Measurements from ENCODE around the gene KIAA1217.
A peak's percentile ranks its signal among the peaks of the same experiment; 100 is the strongest.

Gene KIAA1217

DNA sequence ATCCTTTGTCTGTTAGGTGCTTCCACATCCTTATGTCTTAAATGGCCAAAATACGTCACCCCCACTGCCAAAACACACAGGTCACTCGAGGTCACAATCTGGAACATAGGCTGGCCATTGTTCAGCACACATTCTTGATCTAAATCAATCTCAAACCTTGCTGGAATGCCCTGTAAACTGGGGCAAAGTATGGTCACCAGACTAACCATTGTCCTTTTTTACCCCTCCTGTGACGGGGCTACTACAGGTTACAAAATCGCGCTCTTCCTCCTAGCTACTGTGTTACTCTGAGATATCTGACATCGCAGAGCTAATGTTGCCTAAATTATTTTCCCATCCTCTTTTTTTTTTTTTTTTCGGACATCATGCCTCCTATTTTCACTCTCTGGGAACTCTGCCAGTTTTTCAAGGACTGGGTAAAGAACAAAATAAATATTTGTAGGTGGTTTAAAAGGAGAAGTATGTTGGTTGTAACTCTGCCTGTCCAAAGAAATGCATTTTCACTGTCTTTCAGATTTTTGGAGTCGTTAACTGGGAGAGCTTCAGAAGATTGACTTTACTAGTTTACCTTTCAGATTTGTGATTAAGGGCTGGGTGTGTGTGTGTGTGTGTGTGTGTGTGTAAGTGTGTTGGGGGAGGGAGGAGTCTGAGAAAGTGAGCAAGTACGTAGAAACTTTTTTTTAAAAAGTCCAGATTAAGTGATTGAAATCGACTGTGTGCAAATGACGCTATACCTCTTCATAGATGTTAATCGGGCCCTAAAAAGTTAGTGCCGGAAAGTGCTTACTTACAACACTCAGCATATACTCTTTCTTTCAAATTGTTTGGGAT is 942 bp upstream of the KIAA1217 start:
- TF ChIP-seq, protein P1, sequence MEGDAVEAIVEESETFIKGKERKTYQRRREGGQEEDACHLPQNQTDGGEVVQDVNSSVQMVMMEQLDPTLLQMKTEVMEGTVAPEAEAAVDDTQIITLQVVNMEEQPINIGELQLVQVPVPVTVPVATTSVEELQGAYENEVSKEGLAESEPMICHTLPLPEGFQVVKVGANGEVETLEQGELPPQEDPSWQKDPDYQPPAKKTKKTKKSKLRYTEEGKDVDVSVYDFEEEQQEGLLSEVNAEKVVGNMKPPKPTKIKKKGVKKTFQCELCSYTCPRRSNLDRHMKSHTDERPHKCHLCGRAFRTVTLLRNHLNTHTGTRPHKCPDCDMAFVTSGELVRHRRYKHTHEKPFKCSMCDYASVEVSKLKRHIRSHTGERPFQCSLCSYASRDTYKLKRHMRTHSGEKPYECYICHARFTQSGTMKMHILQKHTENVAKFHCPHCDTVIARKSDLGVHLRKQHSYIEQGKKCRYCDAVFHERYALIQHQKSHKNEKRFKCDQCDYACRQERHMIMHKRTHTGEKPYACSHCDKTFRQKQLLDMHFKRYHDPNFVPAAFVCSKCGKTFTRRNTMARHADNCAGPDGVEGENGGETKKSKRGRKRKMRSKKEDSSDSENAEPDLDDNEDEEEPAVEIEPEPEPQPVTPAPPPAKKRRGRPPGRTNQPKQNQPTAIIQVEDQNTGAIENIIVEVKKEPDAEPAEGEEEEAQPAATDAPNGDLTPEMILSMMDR (IDR thresholded peaks at IDR 0.05; ENCODE audit: extremely low read depth, missing control alignments), result no peak
- no peak for DNase-seq (ENCODE audit: low spot score)

DNA sequence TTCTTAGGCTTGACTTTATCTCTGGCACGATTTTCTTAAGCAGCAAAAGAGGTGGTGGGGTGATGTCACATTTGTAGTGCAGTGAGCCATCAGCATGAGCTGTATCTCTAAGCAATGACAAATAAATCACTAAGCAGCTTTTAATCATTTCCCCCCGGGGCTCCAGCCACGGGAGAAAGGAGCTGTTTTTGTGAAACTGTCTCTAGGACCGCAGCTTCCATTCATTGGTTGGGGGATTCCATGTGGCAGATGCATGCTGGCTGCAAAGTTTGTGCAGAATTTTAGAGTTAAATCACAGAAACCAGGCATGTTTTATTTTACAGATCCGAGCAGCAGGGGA is 464 bp downstream of the KIAA1217 start:
- peak; percentile 47 for DNase-seq (ENCODE audit: low spot score)
- TF ChIP-seq, protein P1 (IDR thresholded peaks at IDR 0.05; ENCODE audit: extremely low read depth, missing control alignments), result no peak

DNA sequence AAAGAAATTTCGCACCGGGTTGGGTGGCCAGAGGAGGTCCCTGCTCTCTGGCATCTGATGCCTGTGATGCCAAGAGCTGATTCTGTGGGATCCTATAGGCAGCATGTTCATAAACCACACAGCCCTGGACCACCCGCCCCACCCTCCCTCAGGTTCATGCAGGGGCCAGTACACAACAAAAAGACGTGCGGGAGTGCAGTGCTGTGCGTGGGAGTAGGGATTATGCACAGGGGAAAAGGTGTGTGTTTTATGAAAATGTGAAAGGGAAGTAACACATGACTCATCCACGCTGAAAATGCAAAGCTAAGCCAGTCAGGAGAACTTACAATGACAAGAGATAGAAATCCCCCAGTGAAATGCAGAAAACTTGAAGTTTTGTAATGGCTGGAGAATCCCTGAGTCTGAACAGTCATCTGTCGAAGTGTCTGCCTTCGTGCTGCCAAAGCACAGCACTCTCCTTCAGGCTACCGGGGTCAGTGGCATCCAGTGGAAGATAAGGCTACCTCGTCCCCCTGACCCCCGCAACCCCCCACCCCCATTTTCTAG is 1.1 kb downstream of the KIAA1217 start:
- peak; percentile 79 for DNase-seq (ENCODE audit: low spot score)
- TF ChIP-seq, protein P1 (IDR thresholded peaks at IDR 0.05; ENCODE audit: extremely low read depth, missing control alignments), result no peak

DNA sequence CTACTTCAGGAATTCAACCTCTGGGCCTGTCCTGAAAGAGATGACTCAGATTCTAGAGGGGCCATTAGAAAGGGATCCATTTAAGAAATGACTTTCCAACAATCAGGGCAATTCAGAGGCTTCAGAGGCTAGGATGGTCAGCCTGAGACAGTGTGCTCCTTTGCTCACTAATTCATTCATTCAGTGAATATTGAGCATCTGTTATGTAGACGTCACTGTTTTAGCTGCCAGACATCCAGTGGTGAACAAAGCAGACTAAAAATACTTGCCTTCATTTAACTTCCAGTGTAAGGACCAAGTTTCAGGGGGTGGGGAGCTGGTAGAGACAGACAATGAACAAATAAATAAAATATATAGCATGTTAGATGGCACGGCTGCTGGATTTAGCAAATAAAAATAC is 1.6 kb downstream of the KIAA1217 start:
- no peak for DNase-seq (ENCODE audit: low spot score)
- TF ChIP-seq, protein P1 (IDR thresholded peaks at IDR 0.05; ENCODE audit: extremely low read depth, missing control alignments), result no peak

DNA sequence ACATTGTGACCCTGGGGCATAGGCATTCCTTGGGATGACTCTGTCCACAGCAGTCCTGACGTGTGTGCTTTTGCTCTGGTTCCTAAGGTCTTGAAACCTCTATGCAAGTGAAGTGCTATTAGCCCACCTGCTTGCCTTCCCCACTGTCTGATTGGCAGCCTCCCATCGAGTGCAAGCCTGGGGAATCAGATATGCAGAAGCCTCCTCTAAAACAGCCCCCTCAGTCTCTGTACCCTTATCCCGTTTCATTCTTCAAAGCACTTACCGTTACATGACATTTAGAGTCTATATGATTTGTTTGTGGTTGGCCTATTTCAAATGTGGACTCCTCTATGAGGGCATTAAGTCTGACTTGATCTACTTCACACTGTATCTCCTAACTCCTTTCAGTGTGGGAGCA is 4.3 kb downstream of the KIAA1217 start:
- DNase-seq (ENCODE audit: low spot score), result no peak
- TF ChIP-seq, protein P1 (IDR thresholded peaks at IDR 0.05; ENCODE audit: extremely low read depth, missing control alignments), result no peak

DNA sequence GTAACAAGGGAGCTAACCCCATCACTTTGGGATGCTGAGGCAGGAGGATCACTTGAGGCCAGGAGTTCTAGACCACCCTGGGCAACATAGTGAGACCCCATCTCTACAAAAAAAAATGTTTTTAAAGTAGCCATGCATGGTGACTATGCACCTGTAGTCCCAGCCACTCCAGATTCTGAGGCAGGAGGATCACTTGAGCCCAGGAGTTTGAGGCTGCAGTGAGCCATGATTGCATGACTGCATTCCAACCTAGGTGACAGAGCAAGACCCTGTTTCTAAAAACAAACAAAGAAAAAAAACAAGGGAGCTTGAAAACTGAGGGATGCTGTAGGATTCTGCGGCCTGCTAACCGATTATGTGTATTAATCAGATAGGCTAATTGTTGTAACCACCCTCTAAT is 4.9 kb downstream of the KIAA1217 start:
- DNase-seq (ENCODE audit: low spot score), result no peak

DNA sequence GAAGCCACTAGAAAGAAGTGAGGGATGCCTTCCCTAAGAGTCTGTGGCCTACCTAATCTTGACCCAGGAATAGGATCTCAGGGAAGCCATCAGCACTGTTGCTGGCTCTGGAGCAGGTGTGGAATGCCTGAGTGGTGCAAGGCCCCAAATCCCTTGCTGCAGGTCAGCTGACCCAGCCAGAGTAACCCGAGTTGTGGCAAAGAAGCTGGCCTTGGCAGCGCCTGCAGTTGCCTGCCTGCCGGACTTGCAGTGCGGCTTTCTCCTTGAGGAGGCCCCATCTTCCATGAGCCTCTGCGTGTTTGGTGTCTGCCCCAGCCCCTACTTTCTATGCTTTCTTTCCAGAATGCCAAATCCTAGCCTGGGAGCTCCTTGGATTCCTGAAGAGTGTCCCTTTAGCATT is 5.8 kb downstream of the KIAA1217 start:
- DNase-seq (ENCODE audit: low spot score), result no peak
- TF ChIP-seq, protein P1 (IDR thresholded peaks at IDR 0.05; ENCODE audit: extremely low read depth, missing control alignments), result no peak

More for the DNA sequence above, 4.9 kb downstream of the KIAA1217 start:
- TF ChIP-seq, protein P1 (IDR thresholded peaks at IDR 0.05; ENCODE audit: extremely low read depth, missing control alignments), result no peak

Measured in GM20000 (cell line).